Keratinocyte (primary cell): ENCODE measurements around the gene SFXN2. TPM values are rescaled to one million over a fixed set of nuclear protein-coding genes. Genes with fewer than 3 reads are reported as not detected.

Experiments used
- DNase-seq: peaks from one replicate; pipeline ENCODE4 v3.0.0-alpha.2; 2011; ENCODE audit warnings: low read depth, missing footprints, low spot score
- FAIRE-seq: peaks from 2 replicates; lab custom pipeline; 2011; peaks lifted over from hg19 to GRCh38; lab: Jason Lieb, UNC
- H2AFZ ChIP-seq: 2 replicates; pipeline ENCODE4 v1.6.0; 2012; ENCODE audit warnings: low read length, control low read depth, inconsistent platforms; ENCODE audit not compliant: control insufficient read depth
- H3K27ac ChIP-seq: 2 replicates; pipeline ENCODE4 v1.5.1; 2011; ENCODE audit warnings: low read length; ENCODE audit not compliant: control insufficient read depth, insufficient read depth
- H3K27me3 ChIP-seq: 3 replicates; pipeline ENCODE4 v1.6.0; 2011; ENCODE audit warnings: low read length; ENCODE audit not compliant: control insufficient read depth, insufficient read depth; ENCODE audit errors: extremely low read depth
- H3K36me3 ChIP-seq, 2 experiments: 2 replicates in 1 of 2; 3 replicates in 1 of 2; pipeline ENCODE4 v1.5.1; 2011; ENCODE audit warnings: low read length in 2 of 2, mild to moderate bottlenecking in 1 of 2; ENCODE audit not compliant: control insufficient read depth in 2 of 2, insufficient read depth in 2 of 2; ENCODE audit errors: extremely low read depth in 1 of 2
- H3K4me1 ChIP-seq: 3 replicates; pipeline ENCODE4 v1.5.1; 2011; ENCODE audit warnings: low read length; ENCODE audit not compliant: control insufficient read depth, insufficient read depth; ENCODE audit errors: extremely low read depth
- H3K4me2 ChIP-seq: 3 replicates; pipeline ENCODE4 v1.6.0; 2011; ENCODE audit warnings: low read depth, low read length; ENCODE audit not compliant: control insufficient read depth, insufficient read depth; ENCODE audit errors: extremely low read depth
- H3K4me3 ChIP-seq, 3 experiments: fragments of 200-600 bp in 1 of 3; sonication (generic) in 1 of 3; 2 replicates in 2 of 3; 3 replicates in 1 of 3; pipeline ENCODE4 v1.5.1; 2011 to 2016; ENCODE audit warnings: low read length in 3 of 3, mild to moderate bottlenecking in 3 of 3, control low read depth in 2 of 3, inconsistent platforms in 1 of 3, low read depth in 1 of 3, mixed read lengths in 1 of 3, mixed run types in 1 of 3, moderate library complexity in 1 of 3; ENCODE audit not compliant: control insufficient read depth in 2 of 3, insufficient read depth in 2 of 3; ENCODE audit errors: extremely low read depth in 1 of 3
- H3K79me2 ChIP-seq: 2 replicates; pipeline ENCODE4 v1.6.0; 2012; ENCODE audit warnings: low read length; ENCODE audit not compliant: control insufficient read depth, insufficient read depth
- H3K9ac ChIP-seq: 3 replicates; pipeline ENCODE4 v1.6.0; 2011; ENCODE audit warnings: low read length; ENCODE audit not compliant: control insufficient read depth, insufficient read depth; ENCODE audit errors: extremely low read depth
- H3K9me1 ChIP-seq: 3 replicates; pipeline ENCODE4 v1.6.0; 2011; ENCODE audit warnings: low read length; ENCODE audit not compliant: control insufficient read depth, insufficient read depth; ENCODE audit errors: extremely low read depth
- H3K9me3 ChIP-seq: 2 replicates; pipeline ENCODE4 v1.5.1; 2012; ENCODE audit warnings: low read depth, low read length; ENCODE audit not compliant: control insufficient read depth
- H4K20me1 ChIP-seq: 3 replicates; pipeline ENCODE4 v1.6.0; 2011; ENCODE audit warnings: low read length; ENCODE audit not compliant: control insufficient read depth, insufficient read depth; ENCODE audit errors: extremely low read depth
- EZH2 ChIP-seq: IDR thresholded peaks from one replicate; pipeline ENCODE4 v1.6.1; 2012; ENCODE audit warnings: inconsistent platforms, mild to moderate bottlenecking, low read length, moderate library complexity
- dilution Hi-C: fragments of 300-500 bp; cut with MboI; formaldehyde crosslinking; loops from one replicate; pipeline ENCODE4 v1.7.0; 2020; ENCODE audit warnings: low sequenced_read_pairs; ENCODE audit not compliant: extremely low pct_ligation_motif_present
- polyA plus RNA-seq, 5 experiments: library from polyadenylated mRNA; depleted of rRNA in 3 of 5; stranded (reverse) in 3 of 5; stranded (forward) in 1 of 5; unstranded in 1 of 5; fragments of >200 nt; gene quantifications; 1 replicate in 1 of 5; 2 replicates in 3 of 5; 3 replicates in 1 of 5; pipeline versions ENCODE4 v1.2.1 to v1.2.3, GENCODE V29; 2011 to 2012; ENCODE audit warnings: missing spikeins in 2 of 5, low read depth in 1 of 5, low replicate concordance in 1 of 5
- TF ChIP-seq, protein P1 (sequence below), 3 experiments: IDR thresholded peaks in 1 of 3; conservative IDR thresholded peaks in 1 of 3; optimal IDR thresholded peaks in 1 of 3; 2 replicates in 2 of 3; 3 replicates in 1 of 3; pipeline versions ENCODE3 to v1.5.1; 2011; ENCODE audit warnings: low read length in 3 of 3, mild to moderate bottlenecking in 3 of 3, moderate library complexity in 2 of 3, control low read depth in 1 of 3, inconsistent platforms in 1 of 3; ENCODE audit not compliant: insufficient read depth in 2 of 3; ENCODE audit errors: extremely low read depth in 1 of 3

Gene SFXN2
- polyA plus RNA-seq, 1 donor (not counting 4 experiments of a cell fraction or from before 2014, with no cell fraction given) = 5.0 TPM

GRCh38 chr10:102752934-102753664 lies 38.7 kb downstream of the SFXN2 start:
- Histone ChIP-seq H3K27ac (no peak overlapping the region), H3K4me1 (no peaks in the 10 kb centered on the region), H3K4me3 (no peak overlapping the region), H3K9me3 (no peaks in the 10 kb centered on the region), H2AFZ (no peak overlapping the region), H3K9me1 (peaks cover 2% of the 10 kb centered on the region), H3K79me2 (peaks cover 37% of the 10 kb centered on the region), H3K9ac (no peak overlapping the region), H4K20me1 (no peaks in the 10 kb centered on the region), H3K36me3 (peaks cover 1 to 4% of the 10 kb centered on the region in 2 experiments), H3K27me3 (no peaks in the 10 kb centered on the region), H3K4me2 (no peak overlapping the region)
- DNase-seq (no peak), FAIRE-seq (peak; percentile 17)
- TF ChIP-seq EZH2 = no peak
- TF ChIP-seq, protein P1, sequence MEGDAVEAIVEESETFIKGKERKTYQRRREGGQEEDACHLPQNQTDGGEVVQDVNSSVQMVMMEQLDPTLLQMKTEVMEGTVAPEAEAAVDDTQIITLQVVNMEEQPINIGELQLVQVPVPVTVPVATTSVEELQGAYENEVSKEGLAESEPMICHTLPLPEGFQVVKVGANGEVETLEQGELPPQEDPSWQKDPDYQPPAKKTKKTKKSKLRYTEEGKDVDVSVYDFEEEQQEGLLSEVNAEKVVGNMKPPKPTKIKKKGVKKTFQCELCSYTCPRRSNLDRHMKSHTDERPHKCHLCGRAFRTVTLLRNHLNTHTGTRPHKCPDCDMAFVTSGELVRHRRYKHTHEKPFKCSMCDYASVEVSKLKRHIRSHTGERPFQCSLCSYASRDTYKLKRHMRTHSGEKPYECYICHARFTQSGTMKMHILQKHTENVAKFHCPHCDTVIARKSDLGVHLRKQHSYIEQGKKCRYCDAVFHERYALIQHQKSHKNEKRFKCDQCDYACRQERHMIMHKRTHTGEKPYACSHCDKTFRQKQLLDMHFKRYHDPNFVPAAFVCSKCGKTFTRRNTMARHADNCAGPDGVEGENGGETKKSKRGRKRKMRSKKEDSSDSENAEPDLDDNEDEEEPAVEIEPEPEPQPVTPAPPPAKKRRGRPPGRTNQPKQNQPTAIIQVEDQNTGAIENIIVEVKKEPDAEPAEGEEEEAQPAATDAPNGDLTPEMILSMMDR (optimal IDR thresholded peaks at IDR 0.05 in 1 of 3, IDR thresholded peaks at IDR 0.05 in 1 of 3, conservative IDR thresholded peaks at IDR 0.05 in 1 of 3; ENCODE audit: extremely low read depth in 1 of 3, insufficient read depth in 2 of 3, low read length in 3 of 3) = peak; percentile 68 to 75 (median 68)
- dilution Hi-C loops = no loop called here

DNA sequence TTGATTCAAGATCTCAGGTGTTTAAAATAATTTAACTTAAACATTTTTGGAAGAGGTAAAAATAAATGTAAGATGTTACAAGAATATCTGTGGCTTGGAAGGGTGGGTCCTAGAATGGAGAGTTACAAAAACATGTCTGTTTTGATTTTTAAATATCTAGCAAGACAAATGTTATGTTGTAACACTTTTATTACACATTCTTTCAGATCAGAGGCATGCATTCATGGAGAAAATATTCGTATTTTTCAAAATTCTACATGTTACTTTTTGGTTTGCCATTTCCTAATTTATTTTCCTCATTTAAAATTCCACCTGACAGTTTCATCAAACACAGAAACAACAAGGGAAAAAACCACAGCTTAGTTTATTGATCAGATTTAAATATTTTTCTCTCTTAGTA lies 39.3 kb downstream of the SFXN2 start:
- Histone ChIP-seq H4K20me1 (no peaks in the 10 kb centered on the region), H3K4me1 (no peaks in the 10 kb centered on the region), H3K27me3 (no peaks in the 10 kb centered on the region), H3K79me2 (peaks cover 34% of the 10 kb centered on the region), H2AFZ (no peak overlapping the region), H3K9me3 (no peaks in the 10 kb centered on the region), H3K9ac (no peak overlapping the region), H3K36me3 (peaks cover 1 to 4% of the 10 kb centered on the region in 2 experiments), H3K4me2 (no peak overlapping the region), H3K9me1 (peaks cover 2% of the 10 kb centered on the region), H3K4me3 (no peak overlapping the region), H3K27ac (no peak overlapping the region)
- dilution Hi-C loops = no loop called here
- TF ChIP-seq, protein P1 (optimal IDR thresholded peaks at IDR 0.05 in 1 of 3, IDR thresholded peaks at IDR 0.05 in 1 of 3, conservative IDR thresholded peaks at IDR 0.05 in 1 of 3; ENCODE audit: extremely low read depth in 1 of 3, insufficient read depth in 2 of 3, low read length in 3 of 3) = no peak
- no peak for TF ChIP-seq EZH2
- no peak for DNase-seq
- no peak for FAIRE-seq
